Measurements from ENCODE around the gene TKTL1.

GRCh38 chrX:154352012-154352401 is 56.4 kb downstream of the TKTL1 start:
- no peak for TF ChIP-seq CTCF (IDR thresholded peaks at IDR 0.05; ENCODE audit: insufficient read depth, low read length, poor library complexity, severe bottlenecking)
- TF ChIP-seq EZH2phosphoT487 (conservative IDR thresholded peaks at IDR 0.05; ENCODE audit: low read length): no peak
